Esophagus squamous epithelium (tissue), 5 donors: ENCODE measurements around the gene GPR176. TPM values are rescaled to one million over a fixed set of nuclear protein-coding genes. Genes with fewer than 3 reads are reported as not detected.

ENCODE experiments used
- DNase-seq: peaks from one replicate; lab custom pipeline; 2025; lab: John Stamatoyannopoulos, UW
- H3K27ac ChIP-seq, 4 donors: fragments of 200-600 bp; sonication (generic); one replicate each; pipeline ENCODE4 v1.5.1; 2016 to 2019; ENCODE audit warnings: mild to moderate bottlenecking in 1 of 4
- H3K27me3 ChIP-seq, 4 donors: fragments of 200-600 bp; sonication (generic); 1 replicate in 3 of 4; 2 replicates in 1 of 4; pipeline versions ENCODE4 v1.5.1 to v1.6.0; 2017 to 2021; ENCODE audit warnings: antibody characterized with exemption in 1 of 4
- H3K36me3 ChIP-seq, 3 donors: fragments of 200-600 bp; sonication (generic); one replicate each; pipeline ENCODE4 v1.5.1; 2016 to 2019
- H3K4me1 ChIP-seq, 3 donors: fragments of 200-600 bp; sonication (generic); one replicate each; pipeline ENCODE4 v1.5.1; 2017 to 2019
- H3K4me3 ChIP-seq, 4 donors: fragments of 200-600 bp; sonication (generic); 1 replicate in 3 of 4; 2 replicates in 1 of 4; pipeline ENCODE4 v1.5.1; 2016 to 2019; ENCODE audit warnings: mild to moderate bottlenecking in 2 of 4, moderate library complexity in 1 of 4
- H3K9me3 ChIP-seq, 3 donors: fragments of 200-600 bp; sonication (generic); one replicate each; pipeline ENCODE4 v1.5.1; 2016 to 2019
- CTCF ChIP-seq, 6 experiments: fragments of 450-650 bp in 4 of 6; fragments of 200-600 bp in 2 of 6; sonication (generic) in 2 of 6; IDR thresholded peaks; one replicate each; pipeline ENCODE4 v1.5.1; 2016 to 2019; ENCODE audit warnings: antibody characterized with exemption in 6 of 6, mild to moderate bottlenecking in 4 of 6, moderate library complexity in 4 of 6
- POLR2A ChIP-seq, 4 donors: fragments of 450-650 bp; IDR thresholded peaks; one replicate each; pipeline ENCODE4 v1.6.1; 2017; ENCODE audit warnings: antibody characterized with exemption in 4 of 4, mild to moderate bottlenecking in 4 of 4, moderate library complexity in 3 of 4
- WGBS, 2 donors: methylation state at CpG; one replicate each; pipeline ENCODE4 v1.1.5; 2018; 5-methylcytosine and 5-hydroxymethylcytosine counted together
- intact Hi-C: fragments of 100-400 bp; cut with DNase I; formaldehyde crosslinking; loops from one replicate; pipeline ENCODE4 v1.15.0; 2022
- total RNA-seq, 4 donors: library from RNA; depleted of rRNA; stranded (reverse); fragments of >200 nt; gene quantifications; one replicate each; pipeline ENCODE4 v1.1.0, GENCODE V29; 2016
- donor health status: DM: yes; HTN: yes; CAD: no.

GPR176 gene
- total RNA-seq, 4 donors from 2014 or later: 1.1 to 5.0 (median 4.0) TPM; not detected in 1

- WGBS, 2 donors: 23 to 32% methylated on average over 4 of the region's 4 CpGs
- H3K4me3 ChIP-seq: no peak overlapping the region
- intact Hi-C loops: no loop called here
- H3K27ac ChIP-seq: peak overlapping the region in 1 of 4 donors; percentile 25
- peaks cover 9 to 55% (median 12%) of the 10 kb centered on the region in 3 donors for H3K4me1 ChIP-seq
- no peaks in the 10 kb centered on the region for H3K9me3 ChIP-seq
- H3K27me3 ChIP-seq: no peaks in the 10 kb centered on the region
- no peak for DNase-seq
- no peaks in the 10 kb centered on the region for H3K36me3 ChIP-seq
- TF ChIP-seq POLR2A (IDR thresholded peaks at IDR 0.05): no peak
- no peak for TF ChIP-seq CTCF (IDR thresholded peaks at IDR 0.05)
Observed at GRCh38 chr15:39788108-39788507, 132.0 kb downstream of the GPR176 start.

GRCh38 chr15:39787479-39787878 is 132.6 kb downstream of the GPR176 start:
- H3K27ac ChIP-seq: no peak overlapping the region
- H3K27me3 ChIP-seq: no peaks in the 10 kb centered on the region
- DNase-seq: no peak
- peaks cover 9 to 56% (median 12%) of the 10 kb centered on the region in 3 donors for H3K4me1 ChIP-seq
- no peaks in the 10 kb centered on the region for H3K9me3 ChIP-seq
- 36 to 43% methylated on average over 1 of the region's 1 CpG for WGBS, 2 donors
- intact Hi-C loops: no loop called here
- no peaks in the 10 kb centered on the region for H3K36me3 ChIP-seq
- TF ChIP-seq POLR2A (IDR thresholded peaks at IDR 0.05) (no peak), CTCF (IDR thresholded peaks at IDR 0.05) (no peak)
- no peak overlapping the region for H3K4me3 ChIP-seq

- Histone ChIP-seq H3K36me3 (no peaks in the 10 kb centered on the region), H3K9me3 (no peaks in the 10 kb centered on the region), H3K27ac (no peak overlapping the region), H3K4me1 (peaks cover 9 to 64% (median 12%) of the 10 kb centered on the region in 3 donors), H3K4me3 (no peak overlapping the region), H3K27me3 (no peaks in the 10 kb centered on the region)
- TF ChIP-seq POLR2A (IDR thresholded peaks at IDR 0.05): no peak
- peak; percentile 27 to 68 (median 56) for TF ChIP-seq CTCF (IDR thresholded peaks at IDR 0.05)
- WGBS, 2 donors: 0 to 8% methylated on average over 5 of the region's 5 CpGs
- no peak for DNase-seq
- intact Hi-C loops: no loop called here
Observed at GRCh38 chr15:39786447-39787056, 133.5 kb downstream of the GPR176 start.

GRCh38 chr15:39785841-39786240 is 134.2 kb downstream of the GPR176 start:
- intact Hi-C loops: no loop called here
- TF ChIP-seq CTCF (IDR thresholded peaks at IDR 0.05) (no peak), POLR2A (IDR thresholded peaks at IDR 0.05) (no peak)
- no peak for DNase-seq
- Histone ChIP-seq H3K36me3 (no peaks in the 10 kb centered on the region), H3K9me3 (no peaks in the 10 kb centered on the region), H3K4me3 (no peak overlapping the region), H3K27me3 (no peaks in the 10 kb centered on the region), H3K4me1 (peaks cover 9 to 65% (median 12%) of the 10 kb centered on the region in 3 donors), H3K27ac (no peak overlapping the region)
- WGBS, 2 donors: 80 to 86% methylated on average over 7 of the region's 7 CpGs

GRCh38 chr15:39785139-39785538 is 134.9 kb downstream of the GPR176 start:
- Histone ChIP-seq H3K9me3 (no peaks in the 10 kb centered on the region), H3K36me3 (no peaks in the 10 kb centered on the region), H3K27ac (no peak overlapping the region), H3K4me1 (peaks cover 9 to 65% (median 12%) of the 10 kb centered on the region in 3 donors), H3K27me3 (no peaks in the 10 kb centered on the region), H3K4me3 (no peak overlapping the region)
- intact Hi-C loops: no loop called here
- no peak for TF ChIP-seq POLR2A (IDR thresholded peaks at IDR 0.05)
- DNase-seq: no peak
- 39 to 57% methylated on average over 10 of the region's 10 CpGs for WGBS, 2 donors
